Retinal pigment epithelial cell (primary cell): ENCODE results near the gene KLHL29.

Experiments
- DNase-seq: peaks from one replicate; pipeline ENCODE4 v3.0.0-alpha.2; 2010; ENCODE audit warnings: low read depth
- H3K4me3 ChIP-seq: 2 replicates; pipeline ENCODE4 v1.5.1; 2011; ENCODE audit warnings: mild to moderate bottlenecking, low read length, control low read depth, moderate library complexity
- TF ChIP-seq, protein P1 (sequence below): conservative IDR thresholded peaks from 2 replicates; pipeline ENCODE4 v1.5.1; 2011; ENCODE audit warnings: low read depth, low read length, control low read depth, inconsistent platforms

Gene KLHL29

DNA sequence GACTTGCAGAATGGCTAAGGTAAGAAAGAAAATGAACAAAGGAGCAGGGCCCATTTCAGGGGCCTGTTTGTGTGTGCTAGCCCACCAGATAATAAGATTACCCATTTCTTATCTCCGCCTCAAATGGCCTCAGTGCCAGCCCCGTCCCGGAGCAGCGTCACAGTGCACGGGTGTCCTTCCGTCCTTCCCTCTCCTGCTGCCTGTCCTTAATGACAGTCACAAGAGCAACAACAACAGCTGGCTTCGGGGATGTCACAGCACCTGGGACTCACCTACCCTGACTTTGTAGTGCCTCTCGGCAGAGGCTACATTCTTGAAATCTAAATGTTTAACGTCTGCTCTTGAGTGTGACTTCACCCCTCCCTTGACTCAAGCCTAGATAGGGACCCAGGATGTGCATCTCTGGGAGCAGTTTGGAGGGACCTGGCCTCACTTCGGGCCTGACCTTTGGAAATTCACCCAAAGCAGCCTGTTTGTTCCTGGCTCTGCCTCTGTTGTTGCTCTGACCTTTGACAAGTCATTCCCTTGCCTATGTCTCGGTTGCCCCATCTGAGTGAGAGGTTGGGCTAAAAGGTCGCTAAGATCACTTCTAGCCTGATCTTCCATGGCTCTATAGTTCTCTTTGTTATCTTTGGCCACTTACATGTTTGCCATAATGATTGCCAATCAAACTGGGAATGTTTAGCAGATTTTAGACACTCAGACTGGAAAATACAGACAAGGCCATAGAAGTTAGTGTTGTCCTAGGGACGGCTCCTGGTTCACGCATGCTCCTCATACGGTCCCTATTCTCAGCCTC, 122.5 kb downstream of the KLHL29 start:
- no peak for DNase-seq
- no peak overlapping the region for H3K4me3 ChIP-seq
- TF ChIP-seq, protein P1, sequence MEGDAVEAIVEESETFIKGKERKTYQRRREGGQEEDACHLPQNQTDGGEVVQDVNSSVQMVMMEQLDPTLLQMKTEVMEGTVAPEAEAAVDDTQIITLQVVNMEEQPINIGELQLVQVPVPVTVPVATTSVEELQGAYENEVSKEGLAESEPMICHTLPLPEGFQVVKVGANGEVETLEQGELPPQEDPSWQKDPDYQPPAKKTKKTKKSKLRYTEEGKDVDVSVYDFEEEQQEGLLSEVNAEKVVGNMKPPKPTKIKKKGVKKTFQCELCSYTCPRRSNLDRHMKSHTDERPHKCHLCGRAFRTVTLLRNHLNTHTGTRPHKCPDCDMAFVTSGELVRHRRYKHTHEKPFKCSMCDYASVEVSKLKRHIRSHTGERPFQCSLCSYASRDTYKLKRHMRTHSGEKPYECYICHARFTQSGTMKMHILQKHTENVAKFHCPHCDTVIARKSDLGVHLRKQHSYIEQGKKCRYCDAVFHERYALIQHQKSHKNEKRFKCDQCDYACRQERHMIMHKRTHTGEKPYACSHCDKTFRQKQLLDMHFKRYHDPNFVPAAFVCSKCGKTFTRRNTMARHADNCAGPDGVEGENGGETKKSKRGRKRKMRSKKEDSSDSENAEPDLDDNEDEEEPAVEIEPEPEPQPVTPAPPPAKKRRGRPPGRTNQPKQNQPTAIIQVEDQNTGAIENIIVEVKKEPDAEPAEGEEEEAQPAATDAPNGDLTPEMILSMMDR: no peak

DNA sequence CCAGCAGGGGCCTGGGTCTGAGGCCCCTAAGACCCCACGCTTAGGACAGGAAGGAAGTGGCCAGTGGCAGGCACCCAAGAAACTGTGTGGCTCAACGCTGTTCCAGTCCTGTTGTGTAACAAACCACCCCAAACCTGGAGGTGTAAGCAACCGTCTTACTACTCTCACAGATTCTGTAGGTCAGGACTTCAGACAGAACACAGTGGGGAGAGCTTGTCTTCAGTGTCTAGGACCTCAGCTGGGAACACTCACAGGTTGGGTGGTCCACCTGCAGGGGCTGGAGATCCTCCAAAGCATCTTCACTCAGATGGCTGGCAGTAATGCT, 123.0 kb downstream of the KLHL29 start:
- DNase-seq: no peak
- no peak overlapping the region for H3K4me3 ChIP-seq
- TF ChIP-seq, protein P1: no peak

DNA sequence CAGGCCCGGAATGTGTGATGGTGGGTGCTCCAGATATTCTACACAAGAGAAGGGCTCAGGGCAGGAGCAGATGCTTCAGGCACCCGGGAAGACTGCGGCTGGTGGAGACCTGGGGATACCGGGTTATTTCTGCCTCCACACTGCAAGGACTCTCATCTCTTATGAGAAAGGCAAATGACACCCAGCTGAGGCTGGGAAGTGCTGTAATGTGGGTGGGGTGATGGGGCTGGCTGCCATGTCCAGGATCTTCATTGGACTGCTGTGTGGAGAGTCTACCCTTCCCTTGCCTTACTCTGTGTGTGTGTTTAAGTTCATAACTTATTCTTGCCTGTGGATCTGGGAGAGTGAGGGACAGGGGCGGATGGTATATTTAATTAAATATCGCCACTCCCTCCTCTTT, 124.1 kb downstream of the KLHL29 start:
- H3K4me3 ChIP-seq: no peak overlapping the region
- TF ChIP-seq, protein P1: no peak
- no peak for DNase-seq

DNA sequence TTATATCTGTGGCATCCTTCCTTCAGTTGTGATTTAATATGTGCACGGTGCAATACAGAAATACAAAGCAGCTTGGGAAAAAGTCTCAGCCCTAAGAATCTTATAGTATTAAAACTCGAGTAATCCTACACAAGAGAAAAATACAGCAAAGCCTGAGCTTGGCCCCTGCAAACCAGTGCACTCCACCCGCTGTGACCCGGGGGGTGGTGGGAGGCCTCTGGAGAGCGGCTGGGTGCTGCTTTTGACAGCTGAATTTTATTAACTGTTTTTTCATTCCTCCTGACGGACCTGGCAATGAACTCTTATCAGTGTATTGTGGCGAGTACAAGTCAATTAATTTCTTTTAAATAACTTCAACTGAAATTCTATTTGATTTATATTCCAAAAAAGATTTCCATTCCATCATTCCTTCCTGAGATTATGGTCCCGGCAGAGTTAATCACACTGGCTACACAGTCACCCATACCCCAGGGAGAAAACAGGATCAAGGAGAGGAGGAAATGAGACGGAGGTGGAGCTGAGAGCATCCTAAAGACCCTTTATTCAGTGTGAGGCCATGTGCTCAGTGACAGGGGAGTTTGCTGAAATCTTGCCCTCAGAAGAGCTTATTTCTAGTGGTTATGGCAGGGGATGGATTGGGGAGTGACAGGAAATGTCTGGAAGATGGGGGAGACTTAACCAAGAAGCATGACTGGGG, 124.8 kb downstream of the KLHL29 start:
- TF ChIP-seq, protein P1: no peak
- DNase-seq: no peak
- H3K4me3 ChIP-seq: no peak overlapping the region

DNA sequence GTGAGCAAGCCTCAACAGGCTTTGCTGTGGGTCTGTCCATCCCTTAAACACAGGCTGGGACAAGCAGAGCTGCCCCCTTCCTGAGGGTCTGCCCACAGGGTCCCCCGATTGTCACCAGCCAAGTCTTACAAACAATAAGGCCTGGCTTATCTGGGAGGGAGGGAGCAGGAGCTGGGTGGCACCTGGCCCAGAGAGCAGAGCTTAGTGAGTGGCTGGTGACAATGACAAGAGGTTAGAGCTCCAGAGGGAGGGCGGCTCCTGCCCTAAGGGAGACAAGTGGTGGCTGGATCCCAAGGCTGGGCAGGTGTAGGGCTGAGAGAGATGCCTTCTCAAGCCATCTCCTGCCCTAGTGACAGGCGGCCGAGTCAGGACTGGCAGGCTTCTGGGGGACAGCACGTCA, 125.5 kb downstream of the KLHL29 start:
- no peak for DNase-seq
- TF ChIP-seq, protein P1: no peak
- no peak overlapping the region for H3K4me3 ChIP-seq

DNA sequence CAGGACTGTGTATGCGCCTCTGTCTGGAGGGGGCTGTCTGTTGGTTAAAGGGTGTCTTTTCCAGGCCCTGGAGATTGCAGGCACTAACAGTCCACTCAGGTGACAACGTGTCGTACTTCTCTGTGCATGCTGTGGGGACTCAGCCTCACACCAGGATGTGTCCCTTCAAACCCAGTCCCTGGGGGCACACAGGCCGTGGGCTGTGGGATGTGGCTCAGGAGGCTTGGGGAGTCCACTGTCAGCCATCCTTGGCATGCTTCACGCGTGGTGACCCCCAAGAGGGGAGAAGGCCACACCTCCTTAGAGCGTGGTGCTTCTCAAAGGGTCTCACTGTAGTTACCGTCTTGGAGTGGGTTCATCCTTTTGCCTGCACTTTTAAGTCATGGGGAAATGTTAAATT, 127.8 kb downstream of the KLHL29 start:
- no peak for DNase-seq
- no peak overlapping the region for H3K4me3 ChIP-seq
- TF ChIP-seq, protein P1: no peak
